SJCRH30 (cell line): Measurements from ENCODE around the gene KLHL22. TPM values are rescaled to one million over a fixed set of nuclear protein-coding genes. Genes with fewer than 3 reads are reported as not detected.

Source experiments
- DNase-seq, 2 experiments: peaks; one replicate each; pipeline ENCODE4 v3.0.0-alpha.2; 2015 to 2020
- H3K27ac ChIP-seq: fragments of 250-450 bp; sonication (Bioruptor Pico); 2 replicates; pipeline ENCODE4 v1.5.1; 2020; ENCODE audit warnings: mild to moderate bottlenecking, moderate library complexity
- H3K27me3 ChIP-seq: fragments of 250-450 bp; sonication (Bioruptor Pico); 2 replicates; pipeline ENCODE4 v1.5.1; 2020; ENCODE audit warnings: mild to moderate bottlenecking, moderate library complexity
- H3K36me3 ChIP-seq: fragments of 250-450 bp; sonication (Bioruptor Pico); 2 replicates; pipeline ENCODE4 v1.5.1; 2020; ENCODE audit warnings: mild to moderate bottlenecking, moderate library complexity
- H3K4me1 ChIP-seq: fragments of 250-450 bp; sonication (Bioruptor Pico); 2 replicates; pipeline ENCODE4 v1.5.1; 2020; ENCODE audit warnings: mild to moderate bottlenecking, moderate library complexity
- H3K4me3 ChIP-seq: fragments of 250-450 bp; sonication (Bioruptor Pico); 2 replicates; pipeline ENCODE4 v1.5.1; 2020; ENCODE audit warnings: mild to moderate bottlenecking, moderate library complexity
- H3K9me3 ChIP-seq: fragments of 250-450 bp; sonication (Bioruptor Pico); replicated peaks from 2 replicates; pipeline ENCODE4 v1.5.1; 2020; ENCODE audit warnings: mild to moderate bottlenecking, moderate library complexity
- total RNA-seq: library from RNA; depleted of rRNA; stranded (reverse); fragments of >200 nt; shearing (Covaris generic); gene quantifications from 2 replicates; pipeline ENCODE4 v1.2.3, GENCODE V29; 2014

KLHL22 gene
- total RNA-seq, 1 experiment from 2014 or later, result 12.2 TPM

GRCh38 chr22:20530368-20531153, 35.0 kb upstream of the KLHL22 start:
- H3K27me3 ChIP-seq, result no peaks in the 10 kb centered on the region
- H3K27ac ChIP-seq, result peak overlapping the region; percentile 63; the same call in 1 of the 2 replicates
- no peaks in the 10 kb centered on the region for H3K9me3 ChIP-seq
- no peak overlapping the region for H3K4me3 ChIP-seq
- H3K36me3 ChIP-seq, result peaks cover 16% of the 10 kb centered on the region; the same call in 1 of the 2 replicates
- peak in 1 of 2 experiments; percentile 18 for DNase-seq
- H3K4me1 ChIP-seq, result peaks cover 27% of the 10 kb centered on the region

DNA sequence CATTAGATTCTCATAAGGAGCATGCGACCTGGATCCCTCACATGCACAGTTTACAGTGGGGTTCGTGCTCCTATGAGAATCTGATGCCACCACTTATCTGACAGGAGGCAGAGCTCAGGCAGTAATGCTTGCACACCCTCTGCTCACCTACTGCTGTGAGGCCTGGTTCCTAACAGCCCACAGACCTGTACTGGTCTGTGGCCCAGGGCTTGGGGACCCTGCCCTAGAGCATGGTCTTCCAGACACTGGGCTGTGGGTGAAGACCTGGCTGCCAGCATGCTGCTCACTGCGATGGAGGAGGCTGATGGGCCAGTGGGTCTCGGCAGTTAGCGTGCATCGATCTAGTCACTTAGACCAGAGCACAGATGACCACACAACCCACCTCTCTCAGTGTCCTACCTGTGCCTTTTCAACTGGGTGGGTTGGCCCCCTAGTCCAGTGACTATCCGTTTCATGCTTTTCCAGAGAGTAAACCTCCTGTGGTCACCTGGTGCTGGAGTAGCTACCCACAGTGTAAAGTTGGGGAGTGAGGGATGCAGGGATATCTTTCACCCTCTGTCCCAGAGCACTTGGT, 32.9 kb upstream of the KLHL22 start:
- peaks cover 27% of the 10 kb centered on the region for H3K4me1 ChIP-seq
- H3K36me3 ChIP-seq, result peaks cover 19% of the 10 kb centered on the region; the same call in 1 of the 2 replicates
- no peaks in the 10 kb centered on the region for H3K27me3 ChIP-seq
- H3K4me3 ChIP-seq, result no peak overlapping the region
- no peak for DNase-seq
- H3K27ac ChIP-seq, result no peak overlapping the region
- no peaks in the 10 kb centered on the region for H3K9me3 ChIP-seq

- Histone ChIP-seq H3K4me3 (no peak overlapping the region), H3K4me1 (peaks cover 16% of the 10 kb centered on the region), H3K27ac (no peak overlapping the region), H3K9me3 (no peaks in the 10 kb centered on the region), H3K27me3 (no peaks in the 10 kb centered on the region), H3K36me3 (peaks cover 19% of the 10 kb centered on the region; the same call in 1 of the 2 replicates)
- no peak for DNase-seq
These were observed 31.2 kb upstream of the KLHL22 start for GRCh38 chr22:20526628-20527355.

DNA sequence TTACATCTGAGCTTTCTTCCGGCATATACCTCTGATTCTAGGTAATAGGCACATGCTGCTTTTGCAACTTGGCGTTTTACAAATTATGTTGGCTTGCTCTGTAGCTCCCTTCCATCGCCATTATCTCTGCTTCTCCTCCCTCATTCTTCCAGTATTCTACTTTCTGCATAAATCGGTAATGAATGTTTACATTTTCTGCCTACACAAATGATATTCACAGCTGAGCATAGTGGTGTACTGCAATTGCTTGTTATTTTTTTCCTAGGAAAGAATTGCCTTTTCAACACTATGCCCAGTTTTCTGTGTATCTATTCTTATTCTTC, 30.7 kb upstream of the KLHL22 start:
- Histone ChIP-seq H3K9me3 (no peaks in the 10 kb centered on the region), H3K27me3 (no peaks in the 10 kb centered on the region), H3K4me3 (no peak overlapping the region), H3K4me1 (peaks cover 10% of the 10 kb centered on the region), H3K36me3 (peaks cover 19% of the 10 kb centered on the region; the same call in 1 of the 2 replicates), H3K27ac (no peak overlapping the region)
- DNase-seq, result no peak

DNA sequence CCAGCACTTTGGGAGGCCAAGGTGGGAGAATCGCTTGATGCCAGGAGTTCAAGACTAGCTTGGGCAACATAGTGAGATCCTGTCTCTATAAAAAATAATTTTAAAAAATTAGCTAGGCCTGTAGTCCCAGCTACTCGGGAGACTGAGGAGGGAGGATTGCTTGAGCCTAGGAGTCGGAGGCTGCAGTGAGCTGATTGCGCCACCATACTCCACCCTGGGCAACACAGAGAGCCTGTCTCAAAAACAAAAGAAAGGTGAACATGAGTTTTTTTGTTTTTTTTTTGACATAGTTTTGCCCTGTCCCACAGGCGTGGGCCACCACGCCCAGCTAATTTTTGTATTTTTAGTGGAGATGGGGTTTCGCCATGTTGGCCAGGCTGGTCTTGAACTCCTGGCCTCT, 29.5 kb upstream of the KLHL22 start:
- peaks cover 26% of the 10 kb centered on the region for H3K36me3 ChIP-seq
- H3K27me3 ChIP-seq, result no peaks in the 10 kb centered on the region
- H3K27ac ChIP-seq, result no peak overlapping the region
- no peaks in the 10 kb centered on the region for H3K4me1 ChIP-seq
- no peak for DNase-seq
- H3K9me3 ChIP-seq, result no peaks in the 10 kb centered on the region
- H3K4me3 ChIP-seq, result no peak overlapping the region

GRCh38 chr22:20524004-20524481, 28.4 kb upstream of the KLHL22 start:
- H3K27me3 ChIP-seq, result no peaks in the 10 kb centered on the region
- no peak overlapping the region for H3K4me3 ChIP-seq
- DNase-seq, result no peak
- H3K4me1 ChIP-seq, result no peaks in the 10 kb centered on the region
- H3K9me3 ChIP-seq, result no peaks in the 10 kb centered on the region
- peaks cover 30% of the 10 kb centered on the region for H3K36me3 ChIP-seq
- H3K27ac ChIP-seq, result no peak overlapping the region

GRCh38 chr22:20523086-20523983, 27.7 kb upstream of the KLHL22 start:
- Histone ChIP-seq H3K4me3 (no peak overlapping the region), H3K9me3 (no peaks in the 10 kb centered on the region), H3K27me3 (no peaks in the 10 kb centered on the region), H3K27ac (no peak overlapping the region), H3K36me3 (peaks cover 29% of the 10 kb centered on the region), H3K4me1 (no peaks in the 10 kb centered on the region)
- no peak for DNase-seq

DNA sequence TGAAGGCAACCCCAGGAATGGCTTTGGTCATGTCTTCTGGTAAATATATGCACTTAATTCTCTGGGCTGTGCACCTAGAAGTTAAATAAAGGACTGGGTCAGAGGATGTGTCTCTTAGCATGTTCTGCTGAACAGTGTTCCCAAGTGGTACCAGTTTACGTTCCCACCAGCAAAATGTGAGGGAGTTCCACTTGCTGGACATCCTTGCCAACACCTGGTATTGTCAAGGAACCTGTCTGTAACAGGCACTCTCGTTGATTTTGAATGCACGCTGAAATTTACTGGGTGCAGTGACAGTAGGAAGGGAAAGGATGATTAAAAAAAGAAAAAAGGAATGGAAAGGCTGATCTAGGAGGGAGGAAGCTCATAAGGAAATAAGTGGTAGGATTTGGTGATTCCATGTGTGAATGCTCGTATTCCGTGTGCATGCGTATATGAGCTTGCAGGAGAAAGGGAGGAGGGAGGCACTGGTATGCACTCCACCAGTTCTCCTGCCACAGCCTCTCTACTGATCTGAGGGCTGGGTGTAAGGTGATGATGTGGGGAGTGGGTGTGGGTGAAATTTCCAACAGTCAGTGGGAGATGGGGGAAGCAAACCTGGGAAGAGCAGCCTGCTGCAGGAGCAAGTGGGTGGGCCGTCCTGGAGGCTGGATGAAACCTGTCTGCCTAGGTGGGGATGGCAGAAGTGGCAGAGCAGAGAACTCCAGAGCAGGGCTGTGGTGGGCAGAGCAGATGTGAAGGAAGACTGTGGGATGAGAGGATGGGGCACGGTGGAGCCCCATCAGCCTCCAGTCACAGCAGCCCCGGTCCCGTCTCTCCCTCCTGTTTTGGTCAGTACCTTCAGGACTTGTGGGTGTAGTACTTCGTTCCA, 26.8 kb upstream of the KLHL22 start:
- no peak for DNase-seq
- Histone ChIP-seq H3K36me3 (peaks cover 24% of the 10 kb centered on the region), H3K4me3 (no peak overlapping the region), H3K27ac (no peak overlapping the region), H3K9me3 (no peaks in the 10 kb centered on the region), H3K4me1 (no peaks in the 10 kb centered on the region), H3K27me3 (no peaks in the 10 kb centered on the region)

DNA sequence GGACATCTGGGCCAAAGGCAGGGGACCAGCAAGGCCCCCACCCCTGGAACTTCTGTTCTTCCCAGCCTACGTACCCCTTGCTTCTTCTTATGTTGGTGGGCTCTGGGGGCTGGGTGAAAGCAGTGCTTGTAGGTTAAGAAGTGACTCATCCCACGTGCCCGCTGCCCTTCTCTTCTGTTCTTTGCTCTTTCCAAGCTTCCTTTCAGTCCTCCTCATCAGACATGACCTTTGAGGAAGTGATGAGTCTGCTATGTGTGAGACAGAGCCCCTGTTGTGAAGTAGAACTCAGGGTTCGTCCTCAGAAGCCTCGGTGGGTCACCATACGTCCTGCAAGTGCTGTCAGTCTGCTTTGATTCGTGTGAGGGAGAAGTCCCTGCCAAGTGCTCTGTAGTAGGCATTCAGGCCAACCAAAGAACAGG, 24.5 kb upstream of the KLHL22 start:
- peaks cover 18% of the 10 kb centered on the region for H3K36me3 ChIP-seq
- no peak overlapping the region for H3K4me3 ChIP-seq
- no peaks in the 10 kb centered on the region for H3K27me3 ChIP-seq
- no peak overlapping the region for H3K27ac ChIP-seq
- no peak for DNase-seq
- H3K9me3 ChIP-seq, result no peaks in the 10 kb centered on the region
- no peaks in the 10 kb centered on the region for H3K4me1 ChIP-seq

GRCh38 chr22:20519558-20519957, 24.0 kb upstream of the KLHL22 start:
- Histone ChIP-seq H3K27ac (no peak overlapping the region), H3K27me3 (no peaks in the 10 kb centered on the region), H3K4me1 (no peaks in the 10 kb centered on the region), H3K9me3 (no peaks in the 10 kb centered on the region), H3K4me3 (no peak overlapping the region), H3K36me3 (peaks cover 18% of the 10 kb centered on the region)
- no peak for DNase-seq

- Histone ChIP-seq H3K27me3 (no peaks in the 10 kb centered on the region), H3K9me3 (no peaks in the 10 kb centered on the region), H3K27ac (no peak overlapping the region), H3K4me3 (no peak overlapping the region), H3K4me1 (no peaks in the 10 kb centered on the region), H3K36me3 (peaks cover 13% of the 10 kb centered on the region)
- DNase-seq, result no peak
These were observed 22.4 kb upstream of the KLHL22 start for GRCh38 chr22:20517841-20518592.

DNA sequence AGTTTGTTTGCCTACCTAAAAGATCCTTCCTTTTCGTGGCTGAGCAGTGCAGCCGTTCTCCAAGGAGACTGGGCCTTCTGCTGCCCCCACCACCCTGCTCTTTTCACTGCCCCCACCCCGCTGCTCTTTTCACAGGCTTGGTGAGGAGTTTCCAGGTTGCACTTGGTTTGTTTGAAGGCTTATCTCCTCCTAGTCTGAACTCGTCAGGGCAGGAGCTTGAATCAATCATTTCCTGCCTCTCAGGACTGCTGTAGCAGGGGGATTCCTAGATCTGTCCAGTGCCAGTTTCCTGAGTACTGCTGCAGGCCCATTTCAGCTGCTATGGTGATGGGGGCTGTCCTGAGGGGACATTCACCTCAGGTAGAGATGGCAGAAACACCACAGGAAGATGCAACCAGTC, 21.8 kb upstream of the KLHL22 start:
- Histone ChIP-seq H3K36me3 (peaks cover 13% of the 10 kb centered on the region), H3K4me3 (no peak overlapping the region), H3K9me3 (no peaks in the 10 kb centered on the region), H3K27ac (no peak overlapping the region), H3K27me3 (no peaks in the 10 kb centered on the region), H3K4me1 (no peaks in the 10 kb centered on the region)
- DNase-seq, result no peak

DNA sequence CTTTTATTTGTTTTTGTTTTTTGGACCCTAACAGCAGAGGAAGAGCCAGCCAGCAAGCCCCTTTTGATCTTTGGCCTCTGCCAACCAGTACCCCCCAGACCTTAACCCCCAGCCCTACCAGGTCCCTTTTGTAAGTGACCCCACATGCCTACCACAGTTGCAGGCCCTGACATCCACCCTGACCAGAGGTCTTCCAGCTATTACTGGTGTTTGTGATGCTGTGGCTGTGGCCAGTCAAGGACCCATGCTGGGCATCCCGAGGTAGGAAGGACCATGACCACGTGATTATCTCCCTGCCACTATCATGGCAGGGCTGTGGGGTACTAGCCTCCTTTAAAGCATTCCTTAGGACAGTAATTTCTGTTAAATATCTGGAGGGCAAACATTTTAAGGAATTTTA, 20.8 kb upstream of the KLHL22 start:
- Histone ChIP-seq H3K36me3 (peaks cover 13% of the 10 kb centered on the region), H3K4me3 (no peak overlapping the region), H3K27ac (no peak overlapping the region), H3K9me3 (no peaks in the 10 kb centered on the region), H3K27me3 (no peaks in the 10 kb centered on the region), H3K4me1 (no peaks in the 10 kb centered on the region)
- no peak for DNase-seq
